Anterior cingulate cortex (tissue), 58 donors: ENCODE measurements around the gene SUN1.
A peak's percentile ranks its signal among the peaks of the same experiment; 100 is the strongest.

Experiments used
- DNase-seq, 58 donors: peaks; one replicate each; lab custom pipeline; 2025; lab: John Stamatoyannopoulos, UW

Gene SUN1

DNA sequence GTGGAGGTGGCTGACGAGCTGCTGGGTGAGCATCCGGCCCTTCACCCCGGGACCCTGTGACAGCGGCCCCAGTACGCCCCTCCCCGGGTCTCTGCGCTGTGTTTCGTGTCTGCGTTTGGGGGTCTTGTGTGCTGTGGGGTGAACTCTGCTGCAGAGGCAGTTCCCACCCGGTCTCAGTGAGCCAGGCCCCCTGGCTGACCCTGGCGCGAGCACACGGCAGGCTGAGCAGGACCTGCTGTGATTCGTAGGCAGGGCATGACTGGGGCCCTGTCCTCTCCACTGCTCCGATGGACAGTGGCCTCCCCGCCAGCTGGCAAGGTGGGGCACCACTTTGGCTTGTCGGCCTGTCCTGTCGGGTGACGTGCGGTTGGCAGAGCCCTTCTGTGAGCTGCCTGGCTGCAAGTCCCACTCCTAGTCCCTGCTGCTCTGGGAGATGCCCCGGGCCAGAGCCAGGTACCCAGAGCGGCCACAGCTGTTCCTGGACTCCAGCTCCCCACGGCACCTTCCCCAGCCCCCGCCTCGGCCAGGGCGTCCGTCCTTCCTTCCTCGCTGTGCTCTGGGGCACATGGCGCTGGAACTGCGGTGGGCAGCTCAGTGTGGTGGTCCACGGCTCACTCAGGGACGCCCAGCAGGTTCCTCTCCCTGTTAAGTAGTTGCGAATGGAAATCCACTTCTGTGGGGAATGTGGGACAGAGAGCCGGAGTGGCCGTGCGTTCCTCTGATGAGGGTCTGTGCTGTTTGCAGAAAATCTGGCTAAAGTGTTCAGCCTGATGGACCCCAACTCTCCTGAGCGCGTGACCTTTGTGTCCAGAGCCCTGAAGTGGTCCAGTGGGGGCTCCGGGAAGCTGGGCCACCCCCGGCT is 54.6 kb downstream of the SUN1 start:
- no peak for DNase-seq

DNA sequence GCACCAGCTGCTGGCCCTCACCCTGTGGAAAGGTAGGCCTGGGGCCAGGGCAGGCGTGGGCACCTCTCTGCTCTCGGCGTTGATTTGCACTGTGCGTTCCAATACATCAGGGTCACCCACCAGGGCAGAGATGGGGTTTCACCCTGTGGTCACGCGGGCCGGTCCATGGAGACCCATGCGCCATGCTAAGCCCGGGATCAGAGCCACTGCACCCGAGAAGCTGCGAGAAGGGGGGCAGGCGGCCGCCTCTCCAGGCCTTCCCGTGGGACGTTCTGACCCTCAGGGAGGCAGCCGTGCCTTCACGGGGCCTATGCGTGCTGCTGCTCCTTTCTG is 55.2 kb downstream of the SUN1 start:
- no peak for DNase-seq

DNA sequence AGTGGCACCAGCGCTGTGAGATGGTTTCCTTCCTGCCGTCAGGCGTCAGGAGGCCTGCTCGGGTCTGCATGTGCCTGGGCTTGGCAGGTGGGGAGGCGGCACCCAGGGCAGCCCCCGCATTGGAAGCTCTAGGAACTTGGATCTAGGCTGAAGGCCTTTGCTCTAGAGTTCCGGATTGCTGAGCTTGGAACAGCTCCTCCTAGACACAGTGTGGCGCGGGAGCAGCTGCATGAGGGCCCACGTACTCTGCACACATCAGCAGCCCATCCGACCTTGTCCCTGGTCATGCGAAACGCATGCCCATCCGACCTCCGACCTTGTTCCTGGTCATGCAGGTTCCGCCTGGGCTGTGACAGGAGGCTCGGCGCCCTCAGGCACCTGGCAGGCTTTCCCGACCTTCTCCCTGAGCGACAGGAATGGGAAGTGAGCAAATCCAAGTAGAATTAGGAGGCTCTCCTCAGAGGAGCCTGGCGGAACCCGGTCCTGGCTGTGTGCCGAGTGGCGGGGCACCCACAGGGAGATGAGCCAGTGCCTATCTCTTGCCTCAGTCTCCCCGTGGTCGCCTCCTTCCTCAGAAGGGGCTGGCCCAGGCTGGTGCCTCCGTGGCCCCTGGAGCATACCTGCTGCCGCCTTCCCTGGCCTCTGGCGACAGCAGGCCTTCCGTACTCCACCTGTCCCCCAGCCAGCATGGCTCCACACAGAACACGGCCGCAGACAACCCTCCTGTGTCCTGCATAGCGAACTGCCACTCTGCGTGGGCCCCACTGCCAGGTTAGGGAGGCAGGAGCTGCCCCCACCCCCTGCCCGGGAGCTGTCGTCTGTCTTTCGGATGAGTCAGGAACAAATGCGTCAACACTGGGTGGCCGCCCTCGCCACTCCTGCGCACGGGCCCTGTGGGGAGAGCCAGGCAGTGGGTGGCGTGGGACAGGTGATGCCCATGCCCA is 56.1 kb downstream of the SUN1 start:
- peak in 12 of 58 donors; percentile 24 to 62 (median 34) for DNase-seq

DNA sequence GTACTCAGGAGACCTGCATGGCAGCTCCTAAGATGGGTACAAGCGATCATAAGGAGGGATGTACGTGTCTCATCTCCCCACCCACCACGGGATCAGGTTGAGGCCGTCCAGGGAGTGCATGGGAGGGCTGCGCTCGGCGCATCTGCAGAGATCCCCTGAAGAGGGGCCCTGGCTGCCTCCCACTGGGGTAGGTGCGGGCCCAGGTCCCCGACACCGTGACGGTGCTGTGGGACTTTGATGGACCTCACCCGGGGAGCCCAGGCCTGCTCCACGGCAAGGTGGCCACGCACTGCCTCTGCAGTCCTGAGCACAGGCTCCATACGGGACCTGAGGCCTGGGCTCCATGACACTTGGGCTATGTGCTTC is 56.7 kb downstream of the SUN1 start:
- DNase-seq = no peak

DNA sequence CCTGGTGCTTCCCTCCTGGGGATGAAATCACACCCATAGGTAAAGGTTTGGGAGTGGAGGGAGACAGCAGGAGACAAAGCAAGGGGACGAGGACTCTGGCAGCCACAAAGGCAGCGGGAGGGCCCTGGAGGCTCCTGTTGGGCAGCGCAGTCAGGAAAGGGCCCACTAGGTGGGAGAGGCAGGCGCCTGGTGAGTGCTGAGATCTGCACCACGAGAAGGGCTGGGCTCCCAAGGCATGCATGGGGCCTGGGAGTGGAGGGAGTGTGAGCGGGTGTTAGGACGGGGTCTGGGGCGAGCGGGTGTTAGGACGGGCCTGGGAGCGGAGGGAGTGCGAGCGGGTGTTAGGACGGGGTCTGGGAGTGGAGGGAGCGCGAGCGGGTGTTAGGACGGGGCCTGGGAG is 57.1 kb downstream of the SUN1 start:
- no peak for DNase-seq

DNA sequence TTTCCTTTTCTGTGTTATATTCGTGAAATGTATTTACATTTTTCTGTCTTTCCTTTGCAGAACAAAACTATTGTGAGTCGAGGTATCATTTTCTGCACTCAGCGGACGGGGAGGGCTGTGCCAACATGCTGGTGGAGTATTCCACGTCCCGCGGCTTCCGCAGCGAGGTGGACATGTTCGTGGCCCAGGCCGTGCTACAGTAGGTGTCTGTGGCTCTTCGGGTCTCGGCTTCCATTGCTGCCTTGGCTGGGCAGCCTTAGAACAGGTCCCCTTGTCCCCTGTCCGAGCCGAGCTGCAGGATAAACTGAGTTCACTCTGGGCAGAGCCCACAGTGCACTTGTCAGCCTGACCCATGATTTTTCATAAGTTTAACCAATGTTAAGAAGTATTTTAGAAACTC is 58.6 kb downstream of the SUN1 start:
- DNase-seq = no peak

DNA sequence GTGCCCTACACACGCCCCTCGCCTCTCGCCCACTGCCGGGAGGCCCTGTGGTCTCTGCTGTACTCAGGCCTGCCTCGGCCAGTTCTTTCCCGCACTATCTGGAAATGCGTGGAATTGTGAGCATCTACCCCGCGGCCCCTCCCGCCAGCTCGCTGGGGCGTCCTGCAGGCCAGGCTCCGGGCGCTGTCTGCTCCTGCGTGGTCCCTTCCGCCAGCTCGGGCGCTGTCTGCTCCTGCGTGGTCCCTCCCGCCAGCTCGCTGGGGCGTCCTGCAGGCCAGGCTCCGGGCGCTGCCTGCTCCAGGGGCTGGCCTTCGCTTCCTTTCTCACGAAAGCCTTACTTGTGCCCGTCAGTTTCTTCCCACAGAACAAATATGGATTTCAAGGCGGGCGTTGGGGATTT is 59.0 kb downstream of the SUN1 start:
- no peak for DNase-seq

DNA sequence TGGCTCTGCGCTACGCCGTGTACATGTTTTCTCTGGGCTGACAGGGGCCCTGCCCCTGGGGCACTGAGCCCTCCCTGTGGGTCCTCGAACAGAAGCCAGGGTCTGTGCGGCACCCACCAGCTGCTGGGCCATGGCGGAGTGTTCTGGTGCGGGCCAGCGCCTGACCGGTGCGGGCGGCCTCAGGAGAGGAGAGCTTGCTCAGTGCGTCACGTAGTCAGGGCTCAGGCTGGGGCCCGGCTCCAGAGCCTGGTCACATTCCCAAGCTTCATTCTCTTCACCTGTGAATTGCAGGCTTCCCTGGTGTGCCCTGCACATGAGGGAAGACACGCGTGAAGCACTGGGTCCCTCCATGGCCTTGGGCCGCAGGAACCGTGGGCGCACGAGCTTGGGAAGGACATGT is 59.5 kb downstream of the SUN1 start:
- no peak for DNase-seq

DNA sequence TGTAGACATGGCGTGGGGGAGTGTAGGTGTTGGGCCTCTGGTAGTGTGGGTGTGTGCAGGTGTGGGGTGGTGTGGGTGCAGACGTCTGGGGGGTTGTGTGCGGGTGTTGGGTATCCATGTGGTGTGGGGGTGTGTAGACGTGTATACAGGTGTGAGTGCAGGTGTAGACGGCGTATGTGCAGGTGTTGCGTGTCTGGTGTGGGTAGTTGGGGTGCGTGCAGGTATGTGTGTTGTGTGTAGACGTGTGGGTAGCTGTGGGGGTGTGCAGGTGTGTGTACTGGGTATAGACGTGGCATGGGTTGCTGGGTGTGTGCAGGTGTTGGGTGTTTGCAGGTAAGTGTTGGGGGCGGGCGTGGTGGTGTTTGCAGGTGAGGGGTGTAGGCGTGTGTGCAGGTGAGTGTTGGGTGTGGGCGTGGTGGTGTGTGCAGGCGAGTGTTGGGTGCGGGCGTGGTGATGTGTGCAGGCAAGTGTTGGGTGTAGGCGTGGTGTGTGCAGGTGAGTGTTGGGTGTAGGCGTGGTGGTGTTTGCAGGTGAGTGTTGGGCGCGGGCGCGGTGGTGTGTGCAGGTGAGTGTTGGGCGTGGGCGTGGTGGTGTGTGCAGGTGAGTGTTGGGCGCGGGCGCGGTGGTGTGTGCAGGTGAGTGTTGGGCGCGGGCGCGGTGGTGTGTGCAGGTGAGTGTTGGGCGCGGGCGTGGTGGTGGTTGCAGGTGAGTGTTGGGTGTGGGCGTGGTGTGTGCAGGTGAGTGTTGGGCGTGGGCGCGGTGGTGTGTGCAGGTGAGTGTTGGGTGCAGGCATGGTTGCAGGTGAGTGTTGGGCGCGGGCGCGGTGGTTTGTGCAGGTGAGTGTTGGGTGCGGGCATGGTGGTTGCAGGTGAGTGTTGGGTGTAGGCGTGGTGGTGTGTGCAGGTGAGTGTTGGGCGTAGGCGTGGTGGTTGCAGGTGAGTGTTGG is 60.6 kb downstream of the SUN1 start:
- no peak for DNase-seq

DNA sequence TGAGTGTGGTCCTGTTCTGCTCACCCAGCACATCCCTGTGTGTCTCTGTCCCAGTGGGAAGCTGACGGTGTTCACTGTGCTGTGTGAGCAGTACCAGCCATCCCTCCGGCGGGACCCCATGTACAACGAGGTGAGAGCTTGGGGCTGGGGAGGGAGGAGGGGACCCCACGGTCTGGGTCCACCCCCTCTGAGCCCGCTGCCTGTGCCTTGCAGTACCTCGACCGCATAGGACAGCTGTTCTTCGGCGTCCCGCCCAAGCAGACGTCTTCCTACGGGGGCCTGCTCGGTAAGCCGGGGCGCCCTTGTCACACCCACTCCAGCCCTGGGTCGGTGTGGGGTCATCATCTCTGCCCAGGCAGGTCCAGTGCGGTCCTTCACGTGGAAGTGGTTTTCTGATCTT is 61.4 kb downstream of the SUN1 start:
- no peak for DNase-seq

DNA sequence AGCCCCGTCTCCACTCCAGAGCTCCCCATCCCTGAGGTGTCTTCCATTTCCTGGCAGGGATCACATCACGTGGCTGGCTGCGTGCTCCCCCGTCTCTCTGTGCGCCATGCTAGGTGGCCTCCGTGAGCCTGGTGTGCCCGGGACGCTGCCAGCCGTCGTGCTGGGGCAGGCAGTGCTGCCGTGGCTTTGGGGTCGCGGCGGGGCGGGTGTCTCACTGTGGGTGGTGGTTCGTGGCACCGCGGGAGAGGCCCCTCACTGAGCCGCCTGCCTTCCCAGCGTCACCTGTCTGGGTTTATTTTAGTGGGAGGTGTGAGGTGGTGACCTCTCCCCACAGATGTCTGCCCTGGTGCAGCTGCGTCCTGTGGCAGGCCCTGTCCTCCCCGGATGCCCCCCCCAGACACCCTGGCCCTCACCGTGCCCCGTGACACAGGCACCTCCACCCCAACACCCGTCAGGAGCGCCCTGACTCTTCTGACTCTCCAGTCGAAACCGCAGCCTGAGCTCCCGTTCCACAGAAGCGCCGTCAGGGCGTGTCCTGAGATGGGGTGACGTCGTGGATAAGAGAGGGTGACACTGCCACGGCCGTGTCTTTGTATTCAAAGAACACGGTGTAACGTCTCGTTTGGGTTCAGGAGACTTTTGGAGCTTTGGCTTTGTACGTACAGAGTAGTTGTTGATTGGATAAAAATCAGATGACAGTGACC is 62.0 kb downstream of the SUN1 start:
- DNase-seq = no peak

DNA sequence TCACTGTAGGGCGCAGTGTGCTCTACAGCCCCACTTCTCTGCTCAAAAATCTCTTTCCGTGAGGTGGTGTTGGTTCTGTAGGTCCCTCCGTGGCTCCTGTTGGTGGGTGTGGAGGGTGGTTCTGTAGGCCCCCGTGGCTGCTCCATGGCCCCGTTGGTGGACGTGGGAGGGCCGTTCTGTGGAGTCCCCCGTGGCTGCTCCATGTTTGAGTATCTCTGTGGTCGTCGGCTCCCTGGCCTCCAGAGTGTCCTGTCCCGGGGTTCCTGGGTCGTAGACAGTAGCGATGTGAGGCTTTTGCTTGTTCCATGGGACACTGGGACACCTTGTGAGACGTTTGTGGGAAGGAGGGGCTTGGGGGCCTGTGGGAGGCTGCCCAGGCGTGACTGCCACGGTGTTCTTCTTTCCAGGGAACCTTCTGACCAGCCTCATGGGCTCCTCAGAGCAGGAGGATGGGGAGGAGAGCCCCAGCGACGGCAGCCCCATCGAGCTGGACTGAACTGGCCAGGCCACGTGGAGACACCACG is 62.7 kb downstream of the SUN1 start:
- no peak for DNase-seq

DNA sequence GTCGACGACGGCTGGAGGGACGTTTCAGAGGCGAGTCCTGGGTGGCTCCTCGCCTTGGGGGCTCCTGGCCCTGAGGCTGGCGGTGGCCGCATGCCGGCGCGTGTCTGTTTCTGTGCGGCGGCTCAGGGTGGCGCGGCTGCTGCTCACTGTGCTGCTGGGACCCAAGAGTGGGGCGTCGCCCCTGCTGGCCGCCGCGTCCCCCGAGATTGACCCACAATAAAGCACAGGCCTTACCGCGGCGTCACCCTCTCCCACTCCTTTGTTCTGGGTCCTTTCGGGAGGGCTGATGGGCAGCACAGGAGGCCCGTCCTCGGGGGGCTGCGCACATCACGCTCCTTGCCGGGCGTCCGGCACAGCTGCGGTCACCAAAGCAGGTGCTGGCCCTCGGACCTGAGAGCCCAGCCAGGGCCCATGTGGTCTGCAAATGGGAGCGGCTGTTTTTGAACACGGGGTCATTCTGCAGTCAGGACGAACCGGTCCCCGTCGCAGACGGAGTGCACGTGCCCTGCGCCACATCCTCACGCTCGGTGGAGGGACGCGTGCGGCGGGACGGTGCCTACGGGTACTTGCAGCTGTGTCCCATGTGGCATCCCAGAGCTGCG is 63.3 kb downstream of the SUN1 start:
- DNase-seq = no peak

DNA sequence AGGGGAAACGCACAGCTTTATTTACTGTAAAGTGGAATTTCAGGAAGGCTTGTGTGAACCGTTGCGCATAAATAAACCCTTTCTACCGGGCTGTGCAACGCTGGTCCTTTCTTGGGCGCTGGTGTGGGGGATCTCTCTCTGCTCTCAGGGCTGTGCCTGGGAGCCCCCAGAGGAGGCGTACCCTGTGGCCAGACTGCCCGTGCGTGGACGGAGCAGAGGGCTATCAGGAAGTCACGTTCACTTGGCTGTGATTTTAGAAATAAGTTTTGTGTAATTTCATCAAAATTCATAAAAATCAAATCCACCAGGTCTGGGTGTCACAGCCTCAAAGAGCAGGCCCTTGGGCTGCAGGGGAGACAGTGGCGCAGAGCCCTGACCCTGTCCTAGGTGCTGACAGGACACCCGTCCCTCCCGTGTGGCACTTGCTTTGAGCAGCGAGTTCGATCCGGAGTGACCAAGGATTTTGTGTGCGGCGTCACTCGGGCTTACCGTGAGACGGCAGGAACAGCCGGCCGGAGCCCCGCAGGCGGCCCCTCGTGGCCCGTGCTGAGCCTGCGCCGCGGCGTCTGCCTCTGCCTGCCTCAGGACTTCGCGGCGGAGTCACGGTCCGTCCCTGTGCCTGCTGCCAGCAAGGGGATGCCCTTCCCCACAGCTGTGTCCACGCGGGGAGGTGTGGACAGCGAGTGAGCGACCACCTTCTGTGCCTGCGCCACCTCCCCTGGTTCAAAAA is 64.2 kb downstream of the SUN1 start:
- DNase-seq = no peak

DNA sequence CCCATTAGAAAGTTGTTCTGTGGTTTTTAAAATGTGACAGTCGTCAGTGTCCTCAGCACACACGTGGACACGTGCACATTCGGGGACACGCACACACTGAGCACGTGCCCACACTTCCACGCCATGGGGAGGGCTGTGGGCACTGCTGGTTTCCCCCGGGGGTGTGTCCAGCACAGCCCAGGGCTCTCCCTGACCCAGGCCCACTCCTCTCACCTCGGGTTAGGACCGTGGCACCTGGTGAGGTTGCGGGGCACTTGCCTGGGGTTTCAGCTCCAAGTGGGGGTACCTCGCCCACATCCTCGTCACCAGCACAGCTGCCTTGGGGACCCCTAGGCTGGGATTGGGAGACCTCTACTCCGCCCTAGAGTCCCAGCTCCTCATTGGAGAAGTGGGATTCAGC is 64.8 kb downstream of the SUN1 start:
- no peak for DNase-seq

DNA sequence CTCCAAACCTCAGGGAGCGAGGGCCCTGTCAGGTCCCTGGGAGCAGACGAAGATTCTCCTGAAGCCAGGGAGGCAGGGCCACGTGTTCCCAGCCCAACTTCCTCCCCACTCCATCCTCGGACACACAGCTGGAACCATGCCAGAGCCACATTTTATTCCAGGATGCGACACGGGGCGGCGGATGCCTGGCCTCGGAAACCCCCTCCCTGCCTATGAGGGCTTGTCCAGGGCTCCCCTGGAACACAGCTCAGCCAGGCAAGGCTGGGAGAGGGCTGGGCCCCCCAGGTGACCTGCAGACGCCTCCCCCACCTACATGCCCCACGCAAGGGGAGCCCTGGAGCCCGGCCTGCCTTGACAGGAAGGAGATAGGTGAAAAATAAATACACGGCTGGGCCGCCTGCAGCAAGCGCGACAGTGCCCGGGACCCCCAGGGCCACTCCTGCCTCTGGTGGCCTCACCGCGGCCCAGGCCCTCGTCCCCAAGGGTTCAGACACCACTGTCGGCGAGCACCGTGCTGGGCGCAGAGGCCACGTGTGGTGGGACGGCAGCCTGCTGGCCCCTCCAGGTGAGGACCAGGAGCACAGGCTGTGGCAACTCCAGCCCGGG is 65.6 kb downstream of the SUN1 start:
- DNase-seq = no peak

DNA sequence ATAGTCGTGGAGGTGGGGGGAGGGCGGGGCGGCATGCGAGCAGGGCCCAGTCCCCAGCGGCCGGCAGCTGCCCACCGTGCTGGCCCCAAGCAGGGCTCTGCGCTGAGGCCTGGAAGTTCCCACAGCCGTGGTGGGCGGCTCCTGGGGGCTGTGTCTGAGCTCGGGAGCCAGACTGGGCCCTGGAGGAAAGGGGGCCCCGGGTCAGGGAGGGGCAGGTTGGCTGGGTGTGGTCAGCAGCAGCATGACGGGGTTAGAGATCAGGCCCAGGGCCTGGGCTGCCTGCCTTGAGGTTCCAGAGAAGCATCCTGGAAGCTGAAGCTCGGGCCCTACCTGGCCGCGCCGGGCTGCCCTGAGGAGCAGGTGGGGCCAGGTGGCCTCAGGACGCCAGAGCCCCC is 66.2 kb downstream of the SUN1 start:
- DNase-seq = no peak
